Measurements from ENCODE around the gene ESYT3.
"Not testable (repeated sequence)": the region's sequence is repeated elsewhere in the genome, so short reads cannot be mapped to it uniquely, and the experiment has no call there.

Gene ESYT3

DNA sequence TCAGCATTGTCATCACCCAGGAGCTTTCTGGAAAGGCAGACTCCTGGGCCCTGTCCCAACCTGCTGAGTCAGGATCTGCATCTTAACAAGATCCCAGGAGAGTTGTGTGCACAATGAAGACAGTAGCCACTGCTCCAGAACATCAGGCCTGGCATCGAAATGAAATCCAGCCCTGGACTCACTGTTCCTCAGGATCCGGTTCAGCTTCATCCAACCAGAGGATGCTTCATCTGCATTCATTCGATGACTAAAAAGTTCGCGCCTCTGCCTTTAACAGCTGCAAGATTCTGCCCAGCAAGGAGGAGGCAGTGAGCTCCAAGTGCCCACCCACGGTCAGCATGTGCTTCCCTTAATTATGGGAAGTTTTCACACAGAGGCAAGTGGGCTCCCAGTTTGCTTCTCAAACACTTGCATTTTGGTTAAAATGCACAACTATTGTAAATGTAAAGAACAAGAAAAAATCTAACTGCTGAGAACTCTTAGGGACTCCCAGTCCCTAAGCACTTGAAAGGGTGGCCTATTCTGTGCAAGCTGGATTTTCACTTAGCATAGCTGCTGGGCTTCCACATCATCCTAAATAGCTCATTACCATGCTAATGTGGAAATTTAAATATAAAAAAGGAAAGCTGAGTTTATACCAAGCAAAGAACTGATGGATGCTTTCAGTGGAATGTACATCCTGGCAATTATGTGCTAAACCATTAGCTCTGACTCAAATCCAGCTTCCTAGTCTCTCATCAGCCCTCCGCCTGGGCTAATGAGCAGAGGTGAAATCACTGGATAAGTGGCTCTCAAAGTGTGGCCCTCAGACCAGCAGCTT is 25.5 kb upstream of the ESYT3 start:
- no peak for DNase-seq

- no peak for DNase-seq
These were observed 21.4 kb upstream of the ESYT3 start for GRCh38 chr3:138412821-138413551.

DNA sequence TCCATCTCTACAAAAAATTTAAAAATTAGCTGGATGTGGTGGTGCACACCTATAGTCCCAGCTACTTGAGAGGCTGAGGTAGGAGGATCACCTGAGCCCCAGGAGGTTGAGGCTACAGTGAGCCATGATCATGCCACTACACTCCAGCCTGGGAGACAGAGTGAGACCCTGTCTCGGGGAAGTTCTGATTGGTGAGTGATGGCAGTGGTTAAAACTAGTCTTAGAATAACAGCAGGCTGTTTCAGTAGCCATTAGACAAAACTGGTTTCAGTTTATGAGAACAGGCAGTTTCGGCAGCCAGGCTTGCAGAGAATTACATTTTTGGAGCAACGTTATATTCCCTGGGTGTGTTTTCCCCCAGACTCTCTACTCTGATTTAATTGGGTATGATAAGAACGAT is 18.2 kb upstream of the ESYT3 start:
- not testable (repeated sequence) for DNase-seq

DNA sequence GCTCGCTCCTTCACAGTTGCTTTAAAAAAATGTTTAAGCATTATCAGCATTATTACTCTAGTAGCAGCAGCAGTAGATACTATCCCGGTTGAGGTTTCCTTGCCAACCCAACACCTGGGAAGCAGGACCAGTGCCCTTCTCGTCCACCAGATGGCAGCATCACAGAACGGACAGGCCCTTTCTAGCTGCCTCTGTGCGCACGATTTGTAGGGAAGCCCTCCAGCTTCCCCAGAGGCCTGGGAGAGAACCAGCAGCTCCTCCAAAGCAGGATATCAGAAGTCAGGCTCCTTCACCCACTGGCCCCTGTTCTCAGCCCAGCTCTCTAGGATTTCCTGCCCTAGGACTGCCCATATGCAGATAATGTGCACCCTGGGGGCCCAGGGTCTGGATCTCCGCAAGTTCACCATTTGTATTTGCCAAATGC is 16.8 kb upstream of the ESYT3 start:
- DNase-seq, result peak; percentile 69

GRCh38 chr3:138418601-138419206 is 15.7 kb upstream of the ESYT3 start:
- DNase-seq, result no peak

DNA sequence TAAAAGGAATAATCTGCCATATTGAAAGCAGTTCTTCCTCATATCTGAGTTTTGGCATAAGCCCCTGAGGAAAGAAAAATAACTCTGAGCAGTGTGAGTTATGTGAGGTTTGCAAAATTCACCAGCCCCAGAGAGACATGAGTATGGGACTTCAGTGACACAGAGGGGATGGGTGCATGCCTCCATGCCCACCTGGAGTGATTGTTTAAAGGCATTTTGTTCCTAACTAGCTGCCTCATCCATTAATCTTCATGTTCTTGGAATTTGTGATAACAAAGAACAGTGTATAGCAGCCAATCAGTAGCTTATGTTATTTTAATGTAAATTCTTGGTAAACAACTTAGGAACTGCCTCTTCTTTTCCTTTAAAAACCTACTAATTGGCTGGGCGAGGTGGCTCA is 11.1 kb upstream of the ESYT3 start:
- no peak for DNase-seq

DNA sequence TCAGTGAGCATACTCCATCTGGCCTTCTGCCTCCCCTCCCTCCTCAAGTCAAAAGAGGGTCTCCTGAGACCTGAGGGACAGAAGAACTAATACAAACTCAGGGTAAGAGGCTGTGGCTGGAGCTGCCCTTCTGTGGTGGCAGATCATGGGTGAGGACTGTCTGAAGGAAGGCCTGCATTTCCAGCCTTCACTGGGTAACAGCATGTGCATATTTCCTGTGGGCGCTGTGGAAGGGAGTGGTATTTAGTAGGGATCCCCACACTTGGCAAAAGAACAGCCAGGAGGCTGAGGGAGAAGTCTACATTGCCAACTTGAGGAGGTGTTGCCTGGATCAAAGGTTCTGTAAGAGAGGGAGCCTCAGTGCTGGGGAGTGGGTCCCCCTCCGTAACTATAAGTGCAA is 10.1 kb upstream of the ESYT3 start:
- DNase-seq, result no peak

- DNase-seq, result no peak
These were observed 8.2 kb upstream of the ESYT3 start for GRCh38 chr3:138426211-138426610.

GRCh38 chr3:138426754-138427153 is 7.7 kb upstream of the ESYT3 start:
- DNase-seq, result not testable (repeated sequence)

GRCh38 chr3:138429665-138430064 is 4.8 kb upstream of the ESYT3 start:
- no peak for DNase-seq

DNA sequence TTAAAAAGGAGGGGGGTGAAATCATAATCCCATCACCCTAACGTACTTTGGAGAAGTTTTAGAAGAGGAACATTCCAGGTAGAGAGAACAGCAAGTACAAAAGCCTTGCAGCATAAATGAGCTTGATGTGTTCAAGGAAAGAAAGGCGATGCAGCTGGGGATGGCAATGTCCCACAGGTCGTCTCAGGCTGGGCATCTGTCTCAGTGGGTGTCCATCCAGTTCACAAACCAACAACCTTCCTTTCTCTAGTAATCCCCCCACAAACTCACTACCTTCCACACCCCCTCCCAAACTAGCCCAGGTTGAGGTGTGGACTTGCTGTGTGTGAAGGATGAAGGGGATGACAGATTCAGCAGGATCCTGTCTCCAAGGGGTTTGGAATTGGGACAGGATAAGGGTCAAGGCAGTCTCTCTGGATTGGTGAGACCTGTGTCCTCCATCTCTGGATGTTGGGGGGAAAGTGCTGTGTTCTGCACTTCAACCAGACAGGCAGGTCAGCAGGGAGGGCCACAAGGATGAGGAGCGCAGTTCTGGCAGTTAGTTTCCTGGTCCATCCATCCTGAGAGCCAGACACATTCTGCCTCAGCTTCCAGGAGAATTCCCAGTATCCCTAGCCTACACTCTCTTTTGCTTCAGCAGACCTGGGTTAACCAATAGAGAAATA is 1.7 kb upstream of the ESYT3 start:
- no peak for DNase-seq

GRCh38 chr3:138433892-138434275 is 532 bp upstream of the ESYT3 start:
- no peak for DNase-seq

- DNase-seq, result no peak
These were observed 708 bp downstream of the ESYT3 start for GRCh38 chr3:138434875-138435772.

- DNase-seq, result no peak
These were observed 1.4 kb downstream of the ESYT3 start for GRCh38 chr3:138435840-138436239.

DNA sequence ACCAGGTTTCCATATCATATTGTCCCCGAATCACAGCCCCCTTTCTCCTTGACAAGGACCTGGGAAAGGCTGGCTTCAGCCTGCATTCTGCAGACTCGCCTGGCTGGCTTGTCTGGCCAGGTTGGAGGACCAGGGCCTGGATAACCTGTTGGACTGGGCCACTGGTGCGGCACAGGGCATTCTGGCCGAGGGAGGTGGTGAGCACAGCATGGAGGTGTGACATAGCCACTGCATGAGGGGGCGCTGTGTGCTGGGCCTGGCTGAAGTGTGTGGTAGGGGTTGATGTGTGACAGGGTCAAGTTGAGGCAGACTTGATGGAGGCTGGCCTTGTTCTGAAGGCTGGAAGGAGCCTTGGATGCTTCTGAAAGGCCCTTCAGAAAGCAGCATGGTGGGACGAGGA is 2.9 kb downstream of the ESYT3 start:
- no peak for DNase-seq

DNA sequence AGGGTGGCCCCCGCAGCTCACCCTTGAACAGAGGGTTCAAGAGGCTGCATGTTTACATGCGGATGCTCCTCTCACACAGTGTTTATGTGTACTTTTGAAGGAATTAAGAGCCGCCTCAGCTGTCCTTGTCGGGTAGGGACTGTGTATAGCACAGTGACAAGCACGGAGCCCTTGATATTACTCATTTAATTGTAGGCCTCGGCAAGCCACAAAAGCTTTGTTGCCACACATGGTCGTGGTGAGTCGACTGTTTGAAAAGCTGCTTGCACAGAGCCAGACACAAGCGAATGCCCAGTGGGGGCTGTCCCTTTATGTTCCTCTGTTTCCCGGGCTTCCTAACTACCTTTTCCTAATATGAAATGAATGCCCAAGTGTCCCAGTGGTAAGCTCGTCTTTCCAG is 4.5 kb downstream of the ESYT3 start:
- no peak for DNase-seq

DNA sequence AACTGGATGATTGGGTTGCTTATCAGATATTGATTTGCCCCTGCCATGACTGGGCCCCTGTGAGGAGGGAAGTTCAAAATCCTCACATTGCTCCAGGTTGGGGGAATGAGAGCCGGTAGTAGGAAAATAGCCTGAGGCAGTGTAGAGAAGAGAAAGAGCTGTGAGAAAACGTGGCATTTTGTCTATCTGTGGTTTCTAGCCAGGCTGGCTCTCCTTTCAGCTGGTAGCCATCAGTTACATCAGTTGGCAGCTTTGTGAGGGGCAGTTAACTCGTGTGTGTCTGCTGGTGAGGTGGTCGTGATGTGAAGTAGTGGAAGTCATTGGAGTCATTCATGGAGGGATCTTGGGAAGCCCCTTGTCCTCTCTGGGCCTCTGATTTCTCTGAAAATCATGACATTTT is 5.2 kb downstream of the ESYT3 start:
- no peak for DNase-seq

- no peak for DNase-seq
These were observed 5.7 kb downstream of the ESYT3 start for GRCh38 chr3:138440121-138440521.

DNA sequence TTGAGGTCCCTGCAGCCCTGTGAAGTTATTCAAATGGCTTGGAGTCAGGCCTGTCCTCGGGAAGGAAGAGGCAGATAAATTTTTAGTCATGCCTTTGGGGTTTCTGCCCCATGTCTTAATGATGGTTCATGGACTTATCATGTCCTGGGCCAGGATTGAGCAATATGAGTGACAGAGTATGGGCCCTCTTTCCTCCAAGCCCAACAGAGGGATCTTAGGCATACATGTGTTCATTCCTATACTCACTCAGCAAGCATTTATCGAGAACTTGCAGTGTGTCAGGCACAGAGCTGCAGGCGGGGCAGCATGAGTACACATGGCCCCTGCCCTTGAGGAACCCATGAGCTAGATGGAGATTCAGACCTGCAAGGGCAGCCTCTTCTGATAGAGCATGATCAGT is 6.2 kb downstream of the ESYT3 start:
- no peak for DNase-seq

GRCh38 chr3:138441256-138441655 is 6.8 kb downstream of the ESYT3 start:
- DNase-seq, result no peak

DNA sequence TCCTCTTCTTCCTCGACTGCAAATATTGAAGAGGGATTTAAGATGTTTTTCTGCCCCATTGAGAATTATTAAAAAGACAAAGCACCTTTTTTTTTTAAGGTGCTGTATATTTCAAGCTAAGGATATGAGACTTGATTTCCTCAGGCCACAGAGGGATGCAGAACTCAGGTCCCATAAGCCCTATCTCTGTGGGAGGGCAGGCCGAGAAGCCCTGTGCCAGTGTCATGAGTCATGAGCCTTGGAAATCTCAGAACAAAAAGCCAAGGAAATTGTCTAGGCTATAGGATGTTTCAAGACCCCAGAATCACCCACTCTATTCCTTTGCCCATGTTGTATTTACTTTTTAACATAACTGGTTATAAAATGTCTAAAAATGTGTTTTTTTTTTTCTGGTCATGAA is 7.3 kb downstream of the ESYT3 start:
- no peak for DNase-seq

GRCh38 chr3:138442433-138442832 is 8.0 kb downstream of the ESYT3 start:
- no peak for DNase-seq
